K562 (cell line): ENCODE data around the gene MITF. TPM values are rescaled to one million over a fixed set of nuclear protein-coding genes. Genes with fewer than 3 reads are reported as not detected.

ENCODE experiments used
- ATAC-seq: fragments of 200-7000 bp; cut with Tn5 transposase; 3 replicates; pipeline ENCODE4 v1.9.1; 2020; ENCODE audit warnings: moderate library complexity
- BruUV-seq: library from RNA; stranded (reverse); fragments of 400-500 nt; replicated peaks from 2 replicates; lab custom pipeline; 2021; lab: Mats Ljungman, UMichigan
- CTCF ChIA-PET: fragments of 300-600 bp; formaldehyde crosslinking; extraction: SDS; loops from one replicate; lab custom pipeline; 2021; ENCODE audit warnings: low intra/inter-chr PET ratio; lab: Yijun Ruan, JAX
- POLR2A ChIA-PET: fragments of 300-600, 350-650 bp; sonication (Branson Sonifier 250); formaldehyde crosslinking; extraction: SDS; loops from one replicate; lab custom pipeline; 2021; ENCODE audit warnings: antibody characterized with exemption, inconsistent platforms; lab: Yijun Ruan, JAX
- DNase-seq, 4 experiments: peaks; one replicate each; pipeline versions ENCODE4 v3.0.0 to v3.0.0-alpha.2; 2011 to 2018; ENCODE audit warnings: low spot score in 3 of 4, mixed read lengths in 3 of 4; ENCODE audit errors: extremely low read depth in 1 of 4
- FAIRE-seq: peaks from 2 replicates; lab custom pipeline; 2011; peaks lifted over from hg19 to GRCh38; lab: Jason Lieb, UNC
- H2AFZ ChIP-seq: 2 replicates; pipeline ENCODE4 v1.6.0; 2011; ENCODE audit warnings: low read depth, low read length, control low read depth, inconsistent platforms
- H3K27ac ChIP-seq: fragments of 200-600 bp; 3 replicates; pipeline ENCODE4 v1.8.0; 2011; ENCODE audit warnings: low read depth, mild to moderate bottlenecking, control low read depth, inconsistent platforms, low read length, moderate library complexity, mixed read lengths; ENCODE audit errors: extremely low read depth
- H3K27me3 ChIP-seq, 2 experiments: fragments of 300-600 bp in 1 of 2; 2 replicates in 1 of 2; 3 replicates in 1 of 2; pipeline versions ENCODE4 v1.6.0 to v1.8.0; 2011; ENCODE audit warnings: inconsistent platforms in 2 of 2, low read length in 2 of 2, mild to moderate bottlenecking in 1 of 2, mixed read lengths in 1 of 2, moderate library complexity in 1 of 2; ENCODE audit not compliant: control insufficient read depth in 2 of 2, insufficient read depth in 2 of 2
- H3K36me3 ChIP-seq: fragments of 300-600 bp; 3 replicates; pipeline ENCODE4 v1.8.0; 2011; ENCODE audit warnings: mild to moderate bottlenecking, low read length, inconsistent platforms; ENCODE audit not compliant: control insufficient read depth, insufficient read depth
- H3K4me1 ChIP-seq, 2 experiments: fragments of 200-600 bp in 1 of 2; replicated peaks in 1 of 2; 2 replicates in 1 of 2; 3 replicates in 1 of 2; pipeline versions ENCODE4 v1.5.1 to v1.8.0; 2011; ENCODE audit warnings: inconsistent platforms in 2 of 2, low read length in 2 of 2, mild to moderate bottlenecking in 1 of 2, mixed read lengths in 1 of 2, moderate library complexity in 1 of 2; ENCODE audit not compliant: control insufficient read depth in 2 of 2, insufficient read depth in 2 of 2
- H3K4me2 ChIP-seq: 2 replicates; pipeline ENCODE4 v1.6.1; 2011; ENCODE audit warnings: low read length, control low read depth, inconsistent platforms, mixed read lengths; ENCODE audit not compliant: insufficient read depth
- H3K4me3 ChIP-seq: fragments of 200-600 bp; sonication (generic), shearing (Covaris generic); 2 replicates; pipeline ENCODE4 v1.5.1; 2016; ENCODE audit warnings: control low read depth, inconsistent platforms
- H3K79me2 ChIP-seq: fragments of 200-600 bp; 3 replicates; pipeline ENCODE4 v1.8.0; 2011; ENCODE audit warnings: low read length, inconsistent platforms; ENCODE audit not compliant: control insufficient read depth, insufficient read depth
- H3K9ac ChIP-seq, 2 experiments: 2 replicates each; pipeline versions ENCODE4 v1.6.0 to v1.6.1; 2011; ENCODE audit warnings: low read depth in 2 of 2, low read length in 2 of 2, control low read depth in 1 of 2, inconsistent platforms in 1 of 2, mild to moderate bottlenecking in 1 of 2, mixed read lengths in 1 of 2; ENCODE audit not compliant: insufficient read depth in 1 of 2
- H3K9me1 ChIP-seq: one replicate; pipeline ENCODE4 v1.6.0; 2011; ENCODE audit warnings: inconsistent platforms, mild to moderate bottlenecking, low read length, moderate library complexity; ENCODE audit not compliant: control insufficient read depth, insufficient read depth
- H3K9me3 ChIP-seq: replicated peaks from 2 replicates; pipeline ENCODE4 v1.5.1; 2011; ENCODE audit warnings: low read depth, low read length, inconsistent platforms; ENCODE audit not compliant: control insufficient read depth, insufficient read depth
- H4K20me1 ChIP-seq: replicated peaks from 2 replicates; pipeline ENCODE4 v1.6.1; 2011; ENCODE audit warnings: low read length, inconsistent platforms, mixed read lengths; ENCODE audit not compliant: control insufficient read depth, insufficient read depth
- CBFA2T2 ChIP-seq: fragments of 450-650 bp; conservative IDR thresholded peaks from 2 replicates; pipeline ENCODE4 v1.6.1; 2017; ENCODE audit warnings: mild to moderate bottlenecking
- CEBPB ChIP-seq: fragments of 450-650 bp; IDR thresholded peaks from 2 replicates; pipeline ENCODE4 v1.6.1; 2016; ENCODE audit warnings: missing genetic modification characterization, missing compliant biosample characterization
- CREM ChIP-seq: IDR thresholded peaks from 2 replicates; pipeline ENCODE4 v1.6.1; 2014; ENCODE audit warnings: antibody characterized with exemption, low read depth
- JUND ChIP-seq, 2 experiments: IDR thresholded peaks; 2 replicates in 1 of 2; 3 replicates in 1 of 2; pipeline ENCODE4 v1.6.1; 2011; ENCODE audit warnings: borderline replicate concordance in 2 of 2, low read depth in 2 of 2, low read length in 2 of 2, improper control_type of control experiment in 1 of 2, missing biosample characterization in 1 of 2, missing genetic modification characterization in 1 of 2, missing genetic modification reagents in 1 of 2
- PHF21A ChIP-seq: fragments of 450-650 bp; IDR thresholded peaks from 2 replicates; pipeline ENCODE4 v1.6.1; 2017; ENCODE audit warnings: low read depth, borderline replicate concordance
- SNIP1 ChIP-seq: fragments of 450-650 bp; IDR thresholded peaks from 2 replicates; pipeline ENCODE4 v1.7.1; 2017; ENCODE audit warnings: low read depth, mild to moderate bottlenecking
- ZNF354B ChIP-seq: fragments of 250-450 bp; sonication (Bioruptor Pico); IDR thresholded peaks from 2 replicates; pipeline ENCODE4 v1.4.0; 2020
- in situ Hi-C: fragments of 300-500 bp; cut with MboI; formaldehyde crosslinking; loops from 4 replicates; pipeline ENCODE4 v1.15.0; 2018; ENCODE audit warnings: inconsistent platforms, mixed read lengths
- intact Hi-C: fragments of 100-400 bp; cut with micrococcal nuclease; formaldehyde crosslinking; loops from 2 replicates; pipeline ENCODE4 v1.14.2; 2022
- polyA plus RNA-seq, 8 experiments: library from polyadenylated mRNA; depleted of rRNA in 4 of 8; stranded (reverse) in 5 of 8; unstranded in 3 of 8; fragments of >200 nt; fragmentation: Nextera tagmentation in 2 of 8; fragmentation: Illumina TruSeq in 1 of 8; extraction: Ambion mirVana in 2 of 8; extraction: Trizol in 1 of 8; gene quantifications; 2 replicates each; pipeline versions ENCODE4 v1.2.1 to v1.2.3, GENCODE V29; 2011 to 2014; ENCODE audit warnings: inconsistent platforms in 1 of 8, missing spikeins in 1 of 8
- total RNA-seq, 7 experiments: library from RNA; depleted of rRNA in 6 of 7; stranded (reverse); fragments of >200 nt in 6 of 7; fragmentation: Illumina TruSeq in 2 of 7; extraction: Trizol in 2 of 7; gene quantifications; 2 replicates each; pipeline versions ENCODE4 v1.2.1 to v1.2.3, GENCODE V29; 2011 to 2021; ENCODE audit warnings: low replicate concordance in 1 of 7
- TF ChIP-seq, protein P1 (sequence below): sonication (generic); formaldehyde crosslinking; IDR thresholded peaks from 2 replicates; pipeline ENCODE4 v1.9.0; 2022; ENCODE audit warnings: mild to moderate bottlenecking, missing genetic modification reagents
- TF ChIP-seq, protein P2 (sequence below): fragments of 250-450 bp; sonication (Bioruptor Pico); IDR thresholded peaks from 2 replicates; pipeline ENCODE4 v1.8.0; 2022; ENCODE audit warnings: inconsistent platforms

The MITF gene
- total and polyA plus RNA-seq, 9 of the 15 experiments (the other 6 are each of a cell fraction or from before 2014, with no cell fraction given) = 5.6 to 14.9 (median 11.1) TPM

DNA sequence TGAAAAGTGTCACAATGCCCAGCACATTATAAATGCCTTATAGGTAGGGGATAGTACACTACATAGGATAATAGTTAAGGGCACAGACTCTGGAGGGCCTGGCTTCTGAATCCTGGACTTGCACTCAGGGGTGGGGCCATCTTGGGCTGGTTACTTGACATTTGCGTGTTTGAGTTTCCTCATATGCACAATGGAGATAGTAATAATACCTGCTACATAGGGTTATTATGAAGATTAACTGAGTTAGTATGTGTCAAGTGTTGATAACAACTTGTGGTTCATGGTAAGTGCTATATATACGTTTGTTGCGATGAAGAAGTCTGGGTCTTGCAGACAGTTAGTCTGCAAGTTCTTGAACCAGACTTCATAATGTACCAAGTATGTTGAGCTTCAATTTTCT lies 37.0 kb downstream of the MITF start (continued):
- no peak for TF ChIP-seq SNIP1
- TF ChIP-seq PHF21A = no peak
- TF ChIP-seq CREM = no peak
- no peak for TF ChIP-seq ZNF354B (CRISPR knock-in tag)
- peak; percentile 66 for TF ChIP-seq CBFA2T2
- TF ChIP-seq, protein P1, sequence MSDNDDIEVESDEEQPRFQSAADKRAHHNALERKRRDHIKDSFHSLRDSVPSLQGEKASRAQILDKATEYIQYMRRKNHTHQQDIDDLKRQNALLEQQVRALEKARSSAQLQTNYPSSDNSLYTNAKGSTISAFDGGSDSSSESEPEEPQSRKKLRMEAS = no peak
- no peak for TF ChIP-seq JUND (IDR thresholded peaks at IDR 0.05; ENCODE audit: borderline replicate concordance, low read depth, low read length)
- TF ChIP-seq JUND (tag; IDR thresholded peaks at IDR 0.05; ENCODE audit: borderline replicate concordance, low read depth, low read length) = no peak

DNA sequence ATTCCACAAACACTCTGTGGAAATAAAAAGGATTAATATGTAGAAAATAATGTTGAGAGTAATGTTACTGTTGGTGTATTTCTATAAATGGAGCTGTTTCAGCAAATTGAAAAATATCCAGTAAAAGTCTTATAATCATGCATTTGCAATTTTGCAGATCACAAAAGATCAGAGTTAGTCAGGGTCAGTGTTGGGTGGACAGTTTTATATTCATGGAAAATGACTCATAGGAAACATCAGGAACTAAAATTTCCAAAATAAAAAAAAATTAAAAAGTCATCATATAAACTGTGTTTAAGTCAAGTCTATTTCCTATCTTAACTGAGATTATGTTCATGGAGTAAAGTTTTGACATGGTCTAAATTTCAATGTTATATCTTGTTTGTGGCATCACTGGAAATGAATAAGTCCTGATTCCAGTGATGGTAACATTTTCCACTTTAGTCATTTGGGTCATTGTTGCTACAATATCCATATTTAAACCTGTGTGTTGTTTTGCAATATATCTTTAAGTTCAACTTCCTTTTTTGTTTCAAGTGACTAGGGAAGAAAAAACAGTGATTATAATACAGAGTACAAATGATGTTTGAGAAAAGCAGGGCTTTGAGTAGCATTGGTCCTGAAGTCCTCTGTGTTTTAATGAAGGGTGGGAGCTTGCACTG lies 37.8 kb downstream of the MITF start:
- no peaks in the 10 kb centered on the region for H4K20me1 ChIP-seq
- peaks cover 89% of the 10 kb centered on the region for H3K79me2 ChIP-seq
- intact Hi-C loops (no loop called here), in situ Hi-C loops (no loop called here)
- TF ChIP-seq, protein P2, sequence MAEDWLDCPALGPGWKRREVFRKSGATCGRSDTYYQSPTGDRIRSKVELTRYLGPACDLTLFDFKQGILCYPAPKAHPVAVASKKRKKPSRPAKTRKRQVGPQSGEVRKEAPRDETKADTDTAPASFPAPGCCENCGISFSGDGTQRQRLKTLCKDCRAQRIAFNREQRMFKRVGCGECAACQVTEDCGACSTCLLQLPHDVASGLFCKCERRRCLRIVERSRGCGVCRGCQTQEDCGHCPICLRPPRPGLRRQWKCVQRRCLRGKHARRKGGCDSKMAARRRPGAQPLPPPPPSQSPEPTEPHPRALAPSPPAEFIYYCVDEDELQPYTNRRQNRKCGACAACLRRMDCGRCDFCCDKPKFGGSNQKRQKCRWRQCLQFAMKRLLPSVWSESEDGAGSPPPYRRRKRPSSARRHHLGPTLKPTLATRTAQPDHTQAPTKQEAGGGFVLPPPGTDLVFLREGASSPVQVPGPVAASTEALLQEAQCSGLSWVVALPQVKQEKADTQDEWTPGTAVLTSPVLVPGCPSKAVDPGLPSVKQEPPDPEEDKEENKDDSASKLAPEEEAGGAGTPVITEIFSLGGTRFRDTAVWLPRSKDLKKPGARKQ = no peak
- peak; percentile 51 for TF ChIP-seq CEBPB
- POLR2A ChIA-PET = no interaction called here
- peak overlapping the region; percentile 61; the same call in 1 of the 3 replicates for H3K27ac ChIP-seq
- no peak overlapping the region for H2AFZ ChIP-seq
- no peak for DNase-seq
- no TSS peak for BruUV-seq
- H3K9me3 ChIP-seq = no peaks in the 10 kb centered on the region
- no peaks in the 10 kb centered on the region for H3K36me3 ChIP-seq
- H3K27me3 ChIP-seq = no peaks in the 10 kb centered on the region
- no peaks in the 10 kb centered on the region for H3K9me1 ChIP-seq
- H3K9ac ChIP-seq = no peak overlapping the region; a peak in 1 of 4 replicates
- FAIRE-seq = no peak
- ATAC-seq = peak; percentile 42
- H3K4me3 ChIP-seq = no peak overlapping the region
- H3K4me1 ChIP-seq = peaks cover 7 to 49% of the 10 kb centered on the region in 2 experiments; a peak in 4 of 5 replicates
- peak overlapping the region; percentile 39; the same call in 1 of the 2 replicates for H3K4me2 ChIP-seq
- CTCF ChIA-PET = no interaction called here
